ENCODE data around the gene PHF21A. TPM values are rescaled to one million over a fixed set of nuclear protein-coding genes. Genes with fewer than 3 reads are reported as not detected.

The PHF21A gene
- total RNA-seq, 1 experiment from 2014 or later = 29.4 TPM

DNA sequence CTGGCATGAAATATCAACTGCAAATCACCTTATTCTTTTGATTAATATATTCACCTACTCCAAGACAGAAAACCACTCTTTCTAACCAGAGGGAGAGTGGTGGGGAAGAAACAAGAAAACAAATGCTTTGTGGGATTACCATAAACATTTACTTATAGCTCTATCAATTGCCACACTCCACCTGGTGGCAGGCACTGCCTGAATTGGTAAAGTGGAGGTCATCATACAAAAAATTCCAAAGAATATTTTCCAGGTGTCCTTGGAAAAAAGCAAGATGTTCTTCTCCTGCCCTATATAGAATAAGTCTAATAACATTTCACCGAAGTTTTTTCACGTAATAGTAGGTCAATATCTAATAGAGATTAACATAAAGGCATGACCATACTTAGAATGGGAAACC, 45.3 kb downstream of the PHF21A start:
- DNase-seq (ENCODE audit: low spot score) = no peak
- peak overlapping the region; percentile 16; the same call in 1 of the 2 replicates for H3K27ac Mint-ChIP-seq
- TF ChIP-seq TEAD4 (CRISPR knock-in tag; IDR thresholded peaks at IDR 0.05) = no peak
- TF ChIP-seq, protein P1, sequence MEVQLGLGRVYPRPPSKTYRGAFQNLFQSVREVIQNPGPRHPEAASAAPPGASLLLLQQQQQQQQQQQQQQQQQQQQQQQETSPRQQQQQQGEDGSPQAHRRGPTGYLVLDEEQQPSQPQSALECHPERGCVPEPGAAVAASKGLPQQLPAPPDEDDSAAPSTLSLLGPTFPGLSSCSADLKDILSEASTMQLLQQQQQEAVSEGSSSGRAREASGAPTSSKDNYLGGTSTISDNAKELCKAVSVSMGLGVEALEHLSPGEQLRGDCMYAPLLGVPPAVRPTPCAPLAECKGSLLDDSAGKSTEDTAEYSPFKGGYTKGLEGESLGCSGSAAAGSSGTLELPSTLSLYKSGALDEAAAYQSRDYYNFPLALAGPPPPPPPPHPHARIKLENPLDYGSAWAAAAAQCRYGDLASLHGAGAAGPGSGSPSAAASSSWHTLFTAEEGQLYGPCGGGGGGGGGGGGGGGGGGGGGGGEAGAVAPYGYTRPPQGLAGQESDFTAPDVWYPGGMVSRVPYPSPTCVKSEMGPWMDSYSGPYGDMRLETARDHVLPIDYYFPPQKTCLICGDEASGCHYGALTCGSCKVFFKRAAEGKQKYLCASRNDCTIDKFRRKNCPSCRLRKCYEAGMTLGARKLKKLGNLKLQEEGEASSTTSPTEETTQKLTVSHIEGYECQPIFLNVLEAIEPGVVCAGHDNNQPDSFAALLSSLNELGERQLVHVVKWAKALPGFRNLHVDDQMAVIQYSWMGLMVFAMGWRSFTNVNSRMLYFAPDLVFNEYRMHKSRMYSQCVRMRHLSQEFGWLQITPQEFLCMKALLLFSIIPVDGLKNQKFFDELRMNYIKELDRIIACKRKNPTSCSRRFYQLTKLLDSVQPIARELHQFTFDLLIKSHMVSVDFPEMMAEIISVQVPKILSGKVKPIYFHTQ (CRISPR knock-in tag; IDR thresholded peaks at IDR 0.05) = no peak
- TF ChIP-seq, protein P2, sequence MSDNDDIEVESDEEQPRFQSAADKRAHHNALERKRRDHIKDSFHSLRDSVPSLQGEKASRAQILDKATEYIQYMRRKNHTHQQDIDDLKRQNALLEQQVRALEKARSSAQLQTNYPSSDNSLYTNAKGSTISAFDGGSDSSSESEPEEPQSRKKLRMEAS (CRISPR knock-in tag; IDR thresholded peaks at IDR 0.05) = no peak
- ChIA-PET CTCF (interaction anchor here (0.6 to 2.1 kb wide), 13 partner anchors 10 to 163 kb away, joined by 3 to 20 read pairs (median 3); no protein-coding TSS in a partner anchor), POLR2A (no interaction called here)
- no peaks in the 10 kb centered on the region for H3K9me3 Mint-ChIP-seq
- peaks cover 11% of the 10 kb centered on the region for H3K36me3 Mint-ChIP-seq
- no peak overlapping the region for H3K4me3 Mint-ChIP-seq
- H3K27me3 Mint-ChIP-seq (ENCODE audit: low read depth) = no peaks in the 10 kb centered on the region
- peaks cover 11% of the 10 kb centered on the region for H3K4me1 Mint-ChIP-seq
- ATAC-seq = no peak

DNA sequence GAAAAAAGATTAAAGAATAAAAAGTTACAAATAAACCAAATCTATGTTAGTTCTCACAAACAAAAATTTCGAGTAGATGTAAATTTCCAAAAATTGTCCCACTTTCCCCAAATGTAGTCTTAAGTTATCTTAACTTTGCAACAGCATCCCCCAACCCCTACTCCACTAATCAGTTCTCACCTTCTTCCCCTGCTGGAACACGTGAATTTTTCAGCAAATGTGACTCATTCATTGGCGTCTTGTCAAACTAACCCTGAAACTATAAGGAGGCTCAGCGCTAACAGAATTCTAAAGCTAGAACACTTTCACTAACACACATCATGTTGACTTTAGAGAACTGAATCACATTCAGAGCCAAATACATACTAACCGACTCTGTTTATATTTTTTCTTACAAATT, 46.1 kb downstream of the PHF21A start:
- H3K27me3 Mint-ChIP-seq (ENCODE audit: low read depth) = no peaks in the 10 kb centered on the region
- no peaks in the 10 kb centered on the region for H3K9me3 Mint-ChIP-seq
- peaks cover 11% of the 10 kb centered on the region for H3K36me3 Mint-ChIP-seq
- ATAC-seq (no peak), DNase-seq (ENCODE audit: low spot score) (no peak)
- ChIA-PET POLR2A (interaction anchor here (0.6 kb wide), 1 partner anchor 1110 kb away, joined by 5 read pairs; no protein-coding TSS in a partner anchor), CTCF (interaction anchor here (0.9 to 2.1 kb wide), 3 partner anchors 110 to 164 kb away, joined by 3 to 17 read pairs (median 4); no protein-coding TSS in a partner anchor)
- H3K4me1 Mint-ChIP-seq = peaks cover 11% of the 10 kb centered on the region
- H3K27ac Mint-ChIP-seq = no peak overlapping the region; the same call in 1 of the 2 replicates
- H3K4me3 Mint-ChIP-seq = no peak overlapping the region
- TF ChIP-seq RORB (CRISPR knock-in tag; IDR thresholded peaks at IDR 0.05) (no peak), ZNF232 (CRISPR knock-in tag; IDR thresholded peaks at IDR 0.05) (no peak), ZNF263 (CRISPR knock-in tag; IDR thresholded peaks at IDR 0.05; ENCODE audit: low read depth) (no peak)
- TF ChIP-seq, protein P3, sequence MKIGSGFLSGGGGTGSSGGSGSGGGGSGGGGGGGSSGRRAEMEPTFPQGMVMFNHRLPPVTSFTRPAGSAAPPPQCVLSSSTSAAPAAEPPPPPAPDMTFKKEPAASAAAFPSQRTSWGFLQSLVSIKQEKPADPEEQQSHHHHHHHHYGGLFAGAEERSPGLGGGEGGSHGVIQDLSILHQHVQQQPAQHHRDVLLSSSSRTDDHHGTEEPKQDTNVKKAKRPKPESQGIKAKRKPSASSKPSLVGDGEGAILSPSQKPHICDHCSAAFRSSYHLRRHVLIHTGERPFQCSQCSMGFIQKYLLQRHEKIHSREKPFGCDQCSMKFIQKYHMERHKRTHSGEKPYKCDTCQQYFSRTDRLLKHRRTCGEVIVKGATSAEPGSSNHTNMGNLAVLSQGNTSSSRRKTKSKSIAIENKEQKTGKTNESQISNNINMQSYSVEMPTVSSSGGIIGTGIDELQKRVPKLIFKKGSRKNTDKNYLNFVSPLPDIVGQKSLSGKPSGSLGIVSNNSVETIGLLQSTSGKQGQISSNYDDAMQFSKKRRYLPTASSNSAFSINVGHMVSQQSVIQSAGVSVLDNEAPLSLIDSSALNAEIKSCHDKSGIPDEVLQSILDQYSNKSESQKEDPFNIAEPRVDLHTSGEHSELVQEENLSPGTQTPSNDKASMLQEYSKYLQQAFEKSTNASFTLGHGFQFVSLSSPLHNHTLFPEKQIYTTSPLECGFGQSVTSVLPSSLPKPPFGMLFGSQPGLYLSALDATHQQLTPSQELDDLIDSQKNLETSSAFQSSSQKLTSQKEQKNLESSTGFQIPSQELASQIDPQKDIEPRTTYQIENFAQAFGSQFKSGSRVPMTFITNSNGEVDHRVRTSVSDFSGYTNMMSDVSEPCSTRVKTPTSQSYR (CRISPR knock-in tag; IDR thresholded peaks at IDR 0.05) = no peak

DNA sequence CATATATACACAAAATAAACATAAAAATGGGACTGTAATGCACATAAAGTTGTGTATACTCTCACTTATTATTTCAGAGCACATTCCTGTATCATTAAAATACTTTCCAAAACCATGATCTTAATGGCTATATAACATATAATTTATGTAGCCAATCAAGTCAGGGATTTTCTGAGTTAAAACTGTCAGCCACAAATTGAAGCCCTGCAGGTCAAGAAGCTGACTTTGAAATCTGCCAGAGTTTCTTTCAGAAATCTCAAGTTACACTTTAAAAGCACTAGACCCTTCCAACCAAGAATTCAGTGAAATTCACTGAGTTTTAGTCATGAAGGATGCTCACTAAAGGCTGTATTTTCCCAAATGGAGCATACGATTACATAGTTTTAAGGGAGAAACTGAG, 47.6 kb downstream of the PHF21A start:
- DNase-seq (ENCODE audit: low spot score) = no peak
- Mint-ChIP-seq H3K9me3 (no peaks in the 10 kb centered on the region), H3K27ac (no peak overlapping the region), H3K4me1 (peaks cover 11% of the 10 kb centered on the region), H3K27me3 (ENCODE audit: low read depth) (no peaks in the 10 kb centered on the region), H3K36me3 (peaks cover 11% of the 10 kb centered on the region), H3K4me3 (no peak overlapping the region)
- ChIA-PET CTCF (no interaction called here), POLR2A (no interaction called here)
- no peak for TF ChIP-seq MYBL2 (CRISPR knock-in tag; IDR thresholded peaks at IDR 0.05)
- ATAC-seq = no peak

DNA sequence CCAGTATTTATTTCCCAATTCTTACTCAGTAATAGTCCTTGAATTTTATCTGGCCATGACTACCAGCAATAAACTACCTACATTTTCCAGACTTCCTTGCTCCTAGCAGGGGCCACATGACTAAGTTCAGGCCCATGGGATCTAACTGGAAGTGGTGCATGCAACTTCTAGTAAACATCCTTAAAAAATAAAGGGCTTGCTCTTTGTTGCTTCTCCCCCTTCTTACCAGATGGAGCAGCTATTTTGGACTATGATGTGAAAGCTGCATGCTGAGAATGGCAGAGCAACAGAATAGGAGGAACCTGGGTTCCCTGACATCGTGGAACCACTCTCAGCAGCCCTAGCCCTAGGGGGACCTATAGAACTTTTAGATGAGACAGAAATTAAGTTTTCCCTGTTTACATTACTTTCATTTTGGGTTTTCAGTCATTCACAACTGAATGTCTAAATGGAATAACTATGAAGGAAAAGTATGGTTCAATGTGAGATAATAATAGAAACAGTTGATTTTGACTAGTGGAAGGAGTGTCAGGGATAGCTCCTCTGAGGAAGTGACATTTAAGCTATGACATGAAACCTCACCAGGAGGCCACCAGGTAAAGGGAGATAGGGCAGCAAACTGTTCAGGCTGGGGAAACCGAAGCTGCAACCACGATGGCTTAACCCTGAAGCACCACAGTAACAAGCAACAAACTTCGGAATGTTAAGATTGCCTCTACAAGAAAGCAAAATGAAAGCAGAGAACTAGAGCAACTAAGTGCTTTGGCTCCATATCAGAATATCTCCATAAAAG, 48.9 kb downstream of the PHF21A start:
- DNase-seq (ENCODE audit: low spot score) (no peak), ATAC-seq (no peak)
- POLR2A ChIA-PET = no interaction called here
- Mint-ChIP-seq H3K4me1 (peaks cover 11% of the 10 kb centered on the region), H3K27me3 (ENCODE audit: low read depth) (no peaks in the 10 kb centered on the region), H3K4me3 (no peak overlapping the region), H3K27ac (peak overlapping the region; percentile 7), H3K36me3 (peaks cover 11% of the 10 kb centered on the region), H3K9me3 (no peaks in the 10 kb centered on the region)
- CTCF ChIA-PET = interaction anchor here (0.6 kb wide), 1 partner anchor 183 kb away, joined by 3 read pairs; no protein-coding TSS in a partner anchor
- TF ChIP-seq, protein P4, sequence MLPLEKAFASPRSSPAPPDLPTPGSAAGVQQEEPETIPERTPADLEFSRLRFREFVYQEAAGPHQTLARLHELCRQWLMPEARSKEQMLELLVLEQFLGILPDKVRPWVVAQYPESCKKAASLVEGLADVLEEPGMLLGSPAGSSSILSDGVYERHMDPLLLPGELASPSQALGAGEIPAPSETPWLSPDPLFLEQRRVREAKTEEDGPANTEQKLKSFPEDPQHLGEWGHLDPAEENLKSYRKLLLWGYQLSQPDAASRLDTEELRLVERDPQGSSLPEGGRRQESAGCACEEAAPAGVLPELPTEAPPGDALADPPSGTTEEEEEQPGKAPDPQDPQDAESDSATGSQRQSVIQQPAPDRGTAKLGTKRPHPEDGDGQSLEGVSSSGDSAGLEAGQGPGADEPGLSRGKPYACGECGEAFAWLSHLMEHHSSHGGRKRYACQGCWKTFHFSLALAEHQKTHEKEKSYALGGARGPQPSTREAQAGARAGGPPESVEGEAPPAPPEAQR (CRISPR knock-in tag; IDR thresholded peaks at IDR 0.05) = no peak
- TF ChIP-seq, protein P5, sequence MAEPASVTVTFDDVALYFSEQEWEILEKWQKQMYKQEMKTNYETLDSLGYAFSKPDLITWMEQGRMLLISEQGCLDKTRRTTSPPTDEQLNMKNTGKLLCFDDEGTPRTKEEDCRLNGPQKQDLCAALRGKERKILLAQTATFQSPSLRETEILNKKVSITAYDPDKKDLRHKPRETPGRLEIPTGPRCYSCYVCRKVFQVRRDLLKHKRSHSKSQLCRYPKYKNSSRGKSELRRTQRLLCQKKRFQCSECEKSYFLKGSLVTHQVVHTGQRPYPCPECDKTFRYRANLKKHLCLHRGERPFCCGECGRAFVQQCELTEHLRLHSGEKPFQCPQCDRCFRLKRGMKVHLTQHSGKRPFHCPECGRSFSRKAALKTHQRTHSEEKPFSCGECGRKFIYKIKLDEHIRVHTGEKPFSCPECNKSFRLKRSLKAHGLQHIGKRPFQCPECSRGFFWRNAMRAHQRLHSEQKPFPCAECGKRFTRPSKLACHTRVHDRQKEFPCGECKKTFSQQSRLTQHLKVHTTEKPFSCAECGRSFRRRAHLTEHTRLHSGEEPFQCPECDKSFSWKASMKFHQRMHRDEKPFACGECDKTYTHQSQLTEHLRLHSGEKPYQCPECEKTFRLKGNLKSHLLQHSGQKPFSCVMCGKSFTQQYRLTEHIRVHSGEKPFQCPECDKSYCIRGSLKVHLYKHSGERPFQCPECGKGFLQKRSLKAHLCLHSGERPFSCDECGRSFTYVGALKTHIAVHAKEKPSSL (CRISPR knock-in tag; conservative IDR thresholded peaks at IDR 0.05) = no peak
- TF ChIP-seq, protein P6, sequence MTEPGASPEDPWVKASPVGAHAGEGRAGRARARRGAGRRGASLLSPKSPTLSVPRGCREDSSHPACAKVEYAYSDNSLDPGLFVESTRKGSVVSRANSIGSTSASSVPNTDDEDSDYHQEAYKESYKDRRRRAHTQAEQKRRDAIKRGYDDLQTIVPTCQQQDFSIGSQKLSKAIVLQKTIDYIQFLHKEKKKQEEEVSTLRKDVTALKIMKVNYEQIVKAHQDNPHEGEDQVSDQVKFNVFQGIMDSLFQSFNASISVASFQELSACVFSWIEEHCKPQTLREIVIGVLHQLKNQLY (CRISPR knock-in tag; IDR thresholded peaks at IDR 0.05) = no peak
- TF ChIP-seq CREB1 (CRISPR knock-in tag; IDR thresholded peaks at IDR 0.05) = no peak
- TF ChIP-seq ZNF396 (CRISPR knock-in tag; IDR thresholded peaks at IDR 0.05; ENCODE audit: borderline replicate concordance) = no peak
- TF ChIP-seq, protein P7, sequence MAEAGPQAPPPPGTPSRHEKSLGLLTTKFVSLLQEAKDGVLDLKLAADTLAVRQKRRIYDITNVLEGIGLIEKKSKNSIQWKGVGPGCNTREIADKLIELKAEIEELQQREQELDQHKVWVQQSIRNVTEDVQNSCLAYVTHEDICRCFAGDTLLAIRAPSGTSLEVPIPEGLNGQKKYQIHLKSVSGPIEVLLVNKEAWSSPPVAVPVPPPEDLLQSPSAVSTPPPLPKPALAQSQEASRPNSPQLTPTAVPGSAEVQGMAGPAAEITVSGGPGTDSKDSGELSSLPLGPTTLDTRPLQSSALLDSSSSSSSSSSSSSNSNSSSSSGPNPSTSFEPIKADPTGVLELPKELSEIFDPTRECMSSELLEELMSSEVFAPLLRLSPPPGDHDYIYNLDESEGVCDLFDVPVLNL (CRISPR knock-in tag; IDR thresholded peaks at IDR 0.05; ENCODE audit: borderline replicate concordance, low read depth) = no peak
- TF ChIP-seq NFE2L1 (CRISPR knock-in tag; IDR thresholded peaks at IDR 0.05) = no peak
- TF ChIP-seq NR1H2 (CRISPR knock-in tag; IDR thresholded peaks at IDR 0.05) = no peak

Data from WTC11 (cell line).